SU-DHL-6 (cell line): ENCODE results near the gene KRTAP22-2.

Experiments
- H2AFZ ChIP-seq: fragments of 200-600 bp; sonication (generic); 2 replicates; pipeline ENCODE4 v1.6.1; 2014; ENCODE audit warnings: low read depth, mild to moderate bottlenecking, moderate library complexity, mixed read lengths, antibody characterized with exemption, low read length; ENCODE audit not compliant: severe bottlenecking
- H3F3A ChIP-seq: fragments of 200-600 bp; shearing (Covaris generic); 2 replicates; pipeline ENCODE4 v1.6.0; 2016; ENCODE audit warnings: antibody characterized with exemption, mild to moderate bottlenecking; ENCODE audit not compliant: insufficient read depth
- H3K27ac ChIP-seq: fragments of 200-600 bp; sonication (generic); 2 replicates; pipeline ENCODE4 v1.5.1; 2016; ENCODE audit warnings: low read depth, mild to moderate bottlenecking, low read length, moderate library complexity, mixed read lengths
- H3K27me3 ChIP-seq: fragments of 200-600 bp; sonication (generic), shearing (Covaris generic); 2 replicates; pipeline ENCODE4 v1.6.0; 2014; ENCODE audit warnings: mild to moderate bottlenecking, low read length
- H3K36me3 ChIP-seq: fragments of 200-600 bp; sonication (generic); 2 replicates; pipeline ENCODE4 v1.6.1; 2014; ENCODE audit warnings: mild to moderate bottlenecking, low read length, mixed read lengths
- H3K4me2 ChIP-seq: fragments of 300-600, 200-600 bp; shearing (Covaris generic), sonication (generic); 2 replicates; pipeline ENCODE4 v1.6.0; 2014; ENCODE audit warnings: low read length, low read depth, mild to moderate bottlenecking; ENCODE audit not compliant: poor library complexity, severe bottlenecking
- H3K4me3 ChIP-seq: fragments of 200-600 bp; sonication (generic); 2 replicates; pipeline ENCODE4 v1.5.1; 2014; ENCODE audit warnings: antibody characterized with exemption, low read length, mild to moderate bottlenecking, mixed read lengths; ENCODE audit not compliant: insufficient read depth, poor library complexity, severe bottlenecking
- H3K79me2 ChIP-seq: fragments of 200-600 bp; sonication (generic); 2 replicates; pipeline ENCODE4 v1.6.1; 2014; ENCODE audit warnings: mild to moderate bottlenecking, low read length, moderate library complexity; ENCODE audit not compliant: insufficient read depth
- H3K9ac ChIP-seq: fragments of 200-600 bp; sonication (generic); 2 replicates; pipeline ENCODE4 v1.7.0; 2014; ENCODE audit warnings: mild to moderate bottlenecking, low read length
- H3K9me2 ChIP-seq: fragments of 200-600 bp; sonication (generic); replicated peaks from 2 replicates; pipeline ENCODE4 v1.6.1; 2014; ENCODE audit warnings: low read length; ENCODE audit not compliant: insufficient read depth
- H3K9me3 ChIP-seq: fragments of 200-600 bp; sonication (generic); 2 replicates; pipeline ENCODE4 v1.6.1; 2014; ENCODE audit warnings: low read length, mixed read lengths; ENCODE audit not compliant: insufficient read depth
- H4K20me1 ChIP-seq: fragments of 200-600 bp; sonication (generic); 2 replicates; pipeline ENCODE4 v1.6.1; 2014; ENCODE audit warnings: low read depth, mild to moderate bottlenecking, antibody characterized with exemption, low read length, moderate library complexity, mixed read lengths
- EZH2phosphoT487 ChIP-seq: fragments of 200-600 bp; sonication (generic), shearing (Covaris generic); conservative IDR thresholded peaks from 2 replicates; pipeline ENCODE4 v1.6.1; 2018; ENCODE audit warnings: mild to moderate bottlenecking, antibody characterized with exemption, low read length, moderate library complexity, mixed read lengths
- TF ChIP-seq, protein P1 (sequence below): fragments of 200-600 bp; sonication (generic); IDR thresholded peaks from one replicate; pipeline ENCODE4 v1.5.1; 2017; ENCODE audit warnings: antibody characterized with exemption, mild to moderate bottlenecking, low read length, moderate library complexity; ENCODE audit not compliant: insufficient read depth, poor library complexity, severe bottlenecking

Gene KRTAP22-2

GRCh38 chr21:30592140-30592539, 1.9 kb upstream of the KRTAP22-2 start, which contains the start of gene KRTAP6-3:
KRTAP6-3 (plus strand) TSS chr21:30592440; CDS start chr21:30592446, 6 bp downstream.
- H4K20me1 ChIP-seq, result no peaks in the 10 kb centered on the region
- H3K4me3 ChIP-seq, result no peak within 1 kb of the TSS
- H3K27ac ChIP-seq, result no peak within 1 kb of the TSS
- H3F3A ChIP-seq, result no peaks in the 10 kb centered on the region
- no peaks in the 10 kb centered on the region for H3K79me2 ChIP-seq
- H3K4me2 ChIP-seq, result no peak within 1 kb of the TSS
- H2AFZ ChIP-seq, result no peak within 1 kb of the TSS
- H3K9ac ChIP-seq, result no peak within 1 kb of the TSS
- TF ChIP-seq, protein P1, sequence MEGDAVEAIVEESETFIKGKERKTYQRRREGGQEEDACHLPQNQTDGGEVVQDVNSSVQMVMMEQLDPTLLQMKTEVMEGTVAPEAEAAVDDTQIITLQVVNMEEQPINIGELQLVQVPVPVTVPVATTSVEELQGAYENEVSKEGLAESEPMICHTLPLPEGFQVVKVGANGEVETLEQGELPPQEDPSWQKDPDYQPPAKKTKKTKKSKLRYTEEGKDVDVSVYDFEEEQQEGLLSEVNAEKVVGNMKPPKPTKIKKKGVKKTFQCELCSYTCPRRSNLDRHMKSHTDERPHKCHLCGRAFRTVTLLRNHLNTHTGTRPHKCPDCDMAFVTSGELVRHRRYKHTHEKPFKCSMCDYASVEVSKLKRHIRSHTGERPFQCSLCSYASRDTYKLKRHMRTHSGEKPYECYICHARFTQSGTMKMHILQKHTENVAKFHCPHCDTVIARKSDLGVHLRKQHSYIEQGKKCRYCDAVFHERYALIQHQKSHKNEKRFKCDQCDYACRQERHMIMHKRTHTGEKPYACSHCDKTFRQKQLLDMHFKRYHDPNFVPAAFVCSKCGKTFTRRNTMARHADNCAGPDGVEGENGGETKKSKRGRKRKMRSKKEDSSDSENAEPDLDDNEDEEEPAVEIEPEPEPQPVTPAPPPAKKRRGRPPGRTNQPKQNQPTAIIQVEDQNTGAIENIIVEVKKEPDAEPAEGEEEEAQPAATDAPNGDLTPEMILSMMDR, result no peak
- no peak for TF ChIP-seq EZH2phosphoT487
- H3K9me2 ChIP-seq, result no peaks in the 10 kb centered on the region
- H3K36me3 ChIP-seq, result no peaks in the 10 kb centered on the region
- no peaks in the 10 kb centered on the region for H3K9me3 ChIP-seq
- H3K27me3 ChIP-seq, result no peaks in the 10 kb centered on the region

GRCh38 chr21:30582870-30583269, 7.3 kb downstream of the KRTAP22-2 start:
- H3K79me2 ChIP-seq, result no peaks in the 10 kb centered on the region
- H3K36me3 ChIP-seq, result no peaks in the 10 kb centered on the region
- H3K4me2 ChIP-seq, result no peak overlapping the region
- no peak overlapping the region for H3K9ac ChIP-seq
- H3K9me3 ChIP-seq, result no peaks in the 10 kb centered on the region
- TF ChIP-seq EZH2phosphoT487, result no peak
- TF ChIP-seq, protein P1, result no peak
- H4K20me1 ChIP-seq, result no peaks in the 10 kb centered on the region
- H3F3A ChIP-seq, result no peaks in the 10 kb centered on the region
- H3K27me3 ChIP-seq, result no peaks in the 10 kb centered on the region
- H2AFZ ChIP-seq, result no peak overlapping the region
- no peaks in the 10 kb centered on the region for H3K9me2 ChIP-seq
- H3K4me3 ChIP-seq, result no peak overlapping the region
- no peak overlapping the region for H3K27ac ChIP-seq

DNA sequence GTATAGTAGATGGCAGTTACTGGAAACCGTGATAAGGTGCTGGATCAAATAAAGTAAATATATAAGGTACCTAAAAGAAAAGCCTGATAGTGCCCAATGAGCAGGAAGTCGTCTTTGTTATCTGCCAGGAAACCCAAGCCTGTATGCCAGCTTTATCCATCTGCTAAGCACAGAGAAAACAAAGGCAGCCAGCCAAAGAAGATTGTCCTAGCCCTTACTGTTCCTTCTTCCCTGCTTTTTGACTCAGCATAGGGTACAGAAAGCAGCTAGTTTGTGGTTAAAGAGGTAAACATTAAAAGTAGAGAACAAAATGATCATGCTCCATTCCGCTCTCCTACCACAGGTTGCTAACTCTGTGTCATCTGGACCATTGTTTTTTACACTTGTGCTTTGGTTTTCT, 10.1 kb downstream of the KRTAP22-2 start:
- no peak overlapping the region for H3K9ac ChIP-seq
- H3F3A ChIP-seq, result no peaks in the 10 kb centered on the region
- H2AFZ ChIP-seq, result no peak overlapping the region
- H3K79me2 ChIP-seq, result no peaks in the 10 kb centered on the region
- H3K27me3 ChIP-seq, result no peaks in the 10 kb centered on the region
- no peak overlapping the region for H3K4me3 ChIP-seq
- no peaks in the 10 kb centered on the region for H3K9me3 ChIP-seq
- H3K4me2 ChIP-seq, result no peak overlapping the region
- H4K20me1 ChIP-seq, result no peaks in the 10 kb centered on the region
- TF ChIP-seq EZH2phosphoT487, result no peak
- TF ChIP-seq, protein P1, result no peak
- H3K36me3 ChIP-seq, result no peaks in the 10 kb centered on the region
- H3K9me2 ChIP-seq, result no peaks in the 10 kb centered on the region
- no peak overlapping the region for H3K27ac ChIP-seq
